GM12878 (cell line): ENCODE results near the gene PHPT1. TPM values are rescaled to one million over a fixed set of nuclear protein-coding genes. Genes with fewer than 3 reads are reported as not detected.

Experiments
- ATAC-seq: fragments of 200-7000 bp; cut with Tn5 transposase; 3 replicates; pipeline ENCODE4 v1.9.1; 2020; ENCODE audit warnings: mild to moderate bottlenecking, moderate library complexity
- BruUV-seq: library from RNA; stranded (reverse); fragments of 400-500 nt; replicated peaks from 2 replicates; lab custom pipeline; 2021; lab: Mats Ljungman, UMichigan
- CTCF ChIA-PET: fragments of 300-600 bp; sonication (Branson Sonifier 250); formaldehyde crosslinking; extraction: SDS; loops from one replicate; lab custom pipeline; 2021; ENCODE audit warnings: inconsistent platforms; lab: Yijun Ruan, JAX
- POLR2A ChIA-PET: fragments of 350-600 bp; formaldehyde crosslinking; extraction: SDS; loops from one replicate; lab custom pipeline; 2021; ENCODE audit warnings: inconsistent platforms; lab: Charles Lee
- RAD21 ChIA-PET: fragments of 300-600 bp; sonication (Branson Sonifier 250); formaldehyde crosslinking; loops from one replicate; lab custom pipeline; 2023; ENCODE audit warnings: antibody characterized with exemption; ENCODE audit not compliant: unreplicated experiment; lab: Charles Lee
- SMC1A ChIA-PET: fragments of 300-600 bp; sonication (Branson Sonifier 250); formaldehyde crosslinking; loops from one replicate; lab custom pipeline; 2023; ENCODE audit not compliant: unreplicated experiment, uncharacterized antibody; lab: Charles Lee
- DNase-seq: peaks from one replicate; pipeline ENCODE4 v3.0.0-alpha.2; 2011; ENCODE audit warnings: low read depth, low spot score
- FAIRE-seq: peaks from 3 replicates; lab custom pipeline; 2011; peaks lifted over from hg19 to GRCh38; lab: Jason Lieb, UNC
- H2AFZ ChIP-seq: 2 replicates; pipeline ENCODE4 v1.6.0; 2011; ENCODE audit warnings: low read depth, low read length, control low read depth; ENCODE audit not compliant: control insufficient read depth
- H3K27ac ChIP-seq: 2 replicates; pipeline ENCODE4 v1.5.1; 2011; ENCODE audit warnings: control low read depth; ENCODE audit not compliant: control insufficient read depth, insufficient read depth
- H3K27me3 ChIP-seq, 2 experiments: replicated peaks in 1 of 2; 2 replicates each; pipeline versions ENCODE4 v1.6.0 to v1.6.1; 2011; ENCODE audit warnings: low read length in 1 of 2; ENCODE audit not compliant: control insufficient read depth in 2 of 2, insufficient read depth in 2 of 2
- H3K36me3 ChIP-seq, 2 experiments: 2 replicates each; pipeline ENCODE4 v1.5.1; 2011; ENCODE audit warnings: low read length in 1 of 2; ENCODE audit not compliant: control insufficient read depth in 2 of 2, insufficient read depth in 2 of 2
- H3K4me1 ChIP-seq: 2 replicates; pipeline ENCODE4 v1.6.1; 2011; ENCODE audit warnings: mild to moderate bottlenecking, low read length, moderate library complexity, mixed read lengths; ENCODE audit not compliant: control insufficient read depth, insufficient read depth
- H3K4me2 ChIP-seq: 2 replicates; pipeline ENCODE4 v1.6.0; 2011; ENCODE audit warnings: control low read depth; ENCODE audit not compliant: control insufficient read depth, insufficient read depth
- H3K4me3 ChIP-seq: fragments of 200-600 bp; sonication (generic); 2 replicates; pipeline ENCODE4 v1.5.1; 2016
- H3K79me2 ChIP-seq: 2 replicates; pipeline ENCODE4 v1.6.0; 2011; ENCODE audit warnings: low read length; ENCODE audit not compliant: control insufficient read depth, insufficient read depth
- H3K9ac ChIP-seq: 2 replicates; pipeline ENCODE4 v1.8.0; 2011; ENCODE audit warnings: low read length, control low read depth, mixed read lengths; ENCODE audit not compliant: control insufficient read depth, insufficient read depth
- H3K9me3 ChIP-seq: replicated peaks from 3 replicates; pipeline ENCODE4 v1.5.1; 2011; ENCODE audit warnings: mild to moderate bottlenecking, low read length; ENCODE audit not compliant: control insufficient read depth, insufficient read depth
- H4K20me1 ChIP-seq: 2 replicates; pipeline ENCODE4 v1.6.0; 2011; ENCODE audit not compliant: control insufficient read depth, insufficient read depth
- CHD2 ChIP-seq: IDR thresholded peaks from 2 replicates; pipeline ENCODE4 v1.6.1; 2011; ENCODE audit warnings: low read depth, low read length, improper control_type of control experiment, borderline replicate concordance
- EGR1 ChIP-seq, 2 experiments: IDR thresholded peaks; 1 replicate in 1 of 2; 2 replicates in 1 of 2; pipeline ENCODE4 v1.6.1; 2011 to 2012; ENCODE audit warnings: low read depth in 2 of 2, low read length in 2 of 2, borderline replicate concordance in 1 of 2, mild to moderate bottlenecking in 1 of 2, moderate library complexity in 1 of 2
- EZH2 ChIP-seq: IDR thresholded peaks from 2 replicates; pipeline ENCODE4 v1.6.1; 2012; ENCODE audit warnings: low read depth, mild to moderate bottlenecking, control low read depth, inconsistent platforms, low read length, borderline replicate concordance; ENCODE audit not compliant: control insufficient read depth
- IKZF2 ChIP-seq, 2 experiments: fragments of 450-650 bp; IDR thresholded peaks; 2 replicates each; pipeline ENCODE4 v1.6.1; 2017; ENCODE audit warnings: mild to moderate bottlenecking in 2 of 2, moderate library complexity in 2 of 2
- IRF4 ChIP-seq: IDR thresholded peaks from 2 replicates; pipeline ENCODE4 v1.6.1; 2011; ENCODE audit warnings: low read depth, low read length
- MEF2B ChIP-seq: fragments of 450-650 bp; IDR thresholded peaks from 2 replicates; pipeline ENCODE4 v1.6.1; 2018; ENCODE audit warnings: mild to moderate bottlenecking, moderate library complexity; ENCODE audit not compliant: partially characterized antibody, poor library complexity, severe bottlenecking
- MXI1 ChIP-seq: fragments of 150-350 bp; IDR thresholded peaks from 2 replicates; pipeline ENCODE4 v1.6.1; 2011; ENCODE audit warnings: low read depth, mild to moderate bottlenecking, inconsistent platforms, low read length, improper control_type of control experiment
- NBN ChIP-seq: fragments of 450-650 bp; IDR thresholded peaks from 2 replicates; pipeline ENCODE4 v1.6.1; 2016
- RELA ChIP-seq: fragments of 450-650 bp; IDR thresholded peaks from 2 replicates; pipeline ENCODE4 v1.8.0; 2014; ENCODE audit warnings: borderline replicate concordance; ENCODE audit not compliant: partially characterized antibody
- RUNX3 ChIP-seq: IDR thresholded peaks from 2 replicates; pipeline ENCODE4 v1.6.1; 2012; ENCODE audit warnings: low read length, inconsistent platforms
- SMAD5 ChIP-seq: IDR thresholded peaks from 2 replicates; pipeline ENCODE4 v1.6.1; 2016; ENCODE audit warnings: antibody characterized with exemption, low read depth
- SMARCA5 ChIP-seq: fragments of 450-650 bp; IDR thresholded peaks from 2 replicates; pipeline ENCODE4 v1.6.1; 2017; ENCODE audit warnings: mild to moderate bottlenecking
- STAT1 ChIP-seq: fragments of 450-650 bp; conservative IDR thresholded peaks from 2 replicates; pipeline ENCODE4 v1.6.1; 2014; ENCODE audit warnings: antibody characterized with exemption, mild to moderate bottlenecking
- STAT3 ChIP-seq: IDR thresholded peaks from 2 replicates; pipeline ENCODE4 v1.6.1; 2011; ENCODE audit warnings: low read depth, low read length, improper control_type of control experiment
- TBL1XR1 ChIP-seq: IDR thresholded peaks from 2 replicates; pipeline ENCODE4 v1.6.1; 2012; ENCODE audit warnings: low read depth, low read length, improper control_type of control experiment
- TCF12 ChIP-seq: IDR thresholded peaks from 2 replicates; pipeline ENCODE4 v1.6.1; 2011; ENCODE audit warnings: low read depth, mild to moderate bottlenecking, low read length
- TCF3 ChIP-seq: IDR thresholded peaks from 2 replicates; pipeline ENCODE4 v1.6.1; 2012; ENCODE audit warnings: low read depth, mild to moderate bottlenecking, low read length, borderline replicate concordance; ENCODE audit not compliant: insufficient read depth
- ZBED1 ChIP-seq: IDR thresholded peaks from 2 replicates; pipeline ENCODE4 v1.6.1; 2016; ENCODE audit warnings: borderline replicate concordance
- WGBS: methylation state at CpG from one replicate; pipeline ENCODE4 v1.1.6; 2016; ENCODE audit warnings: low lambda C conversion rate; ENCODE audit not compliant: insufficient replicate concordance, insufficient coverage; ENCODE audit errors: missing lambda C conversion rate; 5-methylcytosine and 5-hydroxymethylcytosine counted together
- in situ Hi-C: fragments of 300-500 bp; cut with MboI; formaldehyde crosslinking; loops from 9 replicates; pipeline ENCODE4 v1.14.3; 2018; ENCODE audit warnings: mixed read lengths
- intact Hi-C: fragments of 100-400 bp; cut with micrococcal nuclease; formaldehyde crosslinking; loops from one replicate; pipeline ENCODE4 v1.14.2; 2022; ENCODE audit not compliant: unreplicated experiment
- polyA plus RNA-seq, 11 experiments: library from polyadenylated mRNA; depleted of rRNA in 4 of 11; unstranded in 6 of 11; stranded (reverse) in 5 of 11; fragments of >200 nt; fragmentation: Nextera tagmentation in 4 of 11; fragmentation: Illumina TruSeq in 1 of 11; extraction: Ambion mirVana in 4 of 11; extraction: Trizol in 1 of 11; gene quantifications; 1 replicate in 1 of 11; 2 replicates in 10 of 11; pipeline versions ENCODE4 v1.2.1 to v1.2.3, GENCODE V29; 2011 to 2016; ENCODE audit warnings: inconsistent platforms in 2 of 11, missing spikeins in 2 of 11, low read depth in 1 of 11
- total RNA-seq, 4 experiments: library from RNA; depleted of rRNA in 3 of 4; stranded (reverse); fragments of >200 nt in 3 of 4; fragmentation: Illumina TruSeq in 1 of 4; extraction: Trizol in 1 of 4; gene quantifications; 2 replicates each; pipeline versions ENCODE4 v1.2.1 to v1.2.3, GENCODE V29; 2013 to 2021

The PHPT1 gene
- total and polyA plus RNA-seq, 10 of the 15 experiments (the other 5 are each of a cell fraction or from before 2014, with no cell fraction given), result 56.2 to 323 (median 140) TPM

GRCh38 chr9:136876476-136876875 lies 27.3 kb downstream of the PHPT1 start:
- BruUV-seq, result no TSS peak
- CTCF ChIA-PET, result no interaction called here
- in situ Hi-C loops, result no loop called here

GRCh38 chr9:136880651-136881050 lies 31.4 kb downstream of the PHPT1 start:
- no TSS peak for BruUV-seq
- peaks cover 8% of the 10 kb centered on the region for H3K79me2 ChIP-seq
- H3K4me2 ChIP-seq, result no peak overlapping the region
- H3K4me3 ChIP-seq, result no peak overlapping the region
- no peak for DNase-seq
- no peak overlapping the region for H3K27ac ChIP-seq
- ChIA-PET SMC1A (no interaction called here), POLR2A (interaction anchor here (0.6 to 4.6 kb wide), 6 partner anchors 8 to 95 kb away, joined by 4 to 41 read pairs (median 6); no protein-coding TSS in a partner anchor), RAD21 (interaction anchor here (2.0 kb wide), 1 partner anchor 11 kb away, joined by 8 read pairs; no protein-coding TSS in a partner anchor), CTCF (interaction anchor here (0.6 to 3.1 kb wide), 7 partner anchors 12 to 155 kb away, joined by 3 to 16 read pairs (median 9); no protein-coding TSS in a partner anchor)
- H3K9me3 ChIP-seq, result no peaks in the 10 kb centered on the region
- H3K27me3 ChIP-seq, result no peaks in the 10 kb centered on the region
- no peak overlapping the region for H2AFZ ChIP-seq
- WGBS, result 65% methylated on average over 11 of the region's 11 CpGs
- no peaks in the 10 kb centered on the region for H4K20me1 ChIP-seq
- peak; percentile 4; the same call in 1 of the 3 replicates for ATAC-seq
- H3K36me3 ChIP-seq, result no peaks in the 10 kb centered on the region
- peaks cover 40% of the 10 kb centered on the region for H3K4me1 ChIP-seq
- TF ChIP-seq NBN, result no peak
- no peak for TF ChIP-seq SMARCA5
- 0 out of 2 replicates have a peak, but pooled peaks have one; percentile 39 for TF ChIP-seq TCF3
- TF ChIP-seq TCF12, result 0 out of 2 replicates have a peak, but pooled peaks have one; percentile 27
- TF ChIP-seq EZH2, result no peak
- no peak for FAIRE-seq
- intact Hi-C loops, result loop anchor here (5.0 to 10.0 kb wide), 2 partner anchors 33 to 76 kb away; partner anchors contain the start of genes PHPT1 and RABL6
- in situ Hi-C loops, result no loop called here
- H3K9ac ChIP-seq, result no peak overlapping the region

More at GRCh38 chr9:136876476-136876875, 27.3 kb downstream of the PHPT1 start:
- Histone ChIP-seq H3K9ac (no peak overlapping the region), H3K4me2 (no peak overlapping the region), H3K27me3 (no peaks in the 10 kb centered on the region), H4K20me1 (no peaks in the 10 kb centered on the region), H3K4me1 (peaks cover 12% of the 10 kb centered on the region), H3K4me3 (no peak overlapping the region), H3K36me3 (no peaks in the 10 kb centered on the region), H3K79me2 (no peaks in the 10 kb centered on the region), H3K9me3 (peaks cover 5% of the 10 kb centered on the region; the same call in 1 of the 3 replicates), H3K27ac (no peak overlapping the region), H2AFZ (no peak overlapping the region)
- POLR2A ChIA-PET, result no interaction called here
- no peak for TF ChIP-seq MXI1
- TF ChIP-seq IKZF2 (IDR thresholded peaks at IDR 0.05), result no peak
- no peak for TF ChIP-seq RUNX3
- no peak for TF ChIP-seq STAT1
- no peak for TF ChIP-seq IRF4
- no peak for TF ChIP-seq SMAD5
- no peak for TF ChIP-seq RELA
- no peak for TF ChIP-seq TBL1XR1
- no peak for TF ChIP-seq STAT3
- no peak for TF ChIP-seq EGR1 (IDR thresholded peaks at IDR 0.05; ENCODE audit: borderline replicate concordance in 1 of 2, low read depth in 2 of 2, low read length in 2 of 2)
- no peak for TF ChIP-seq ZBED1
- no peak for TF ChIP-seq MEF2B
- TF ChIP-seq CHD2, result no peak
- intact Hi-C loops, result no loop called here
- SMC1A ChIA-PET, result no interaction called here
- FAIRE-seq (no peak), ATAC-seq (no peak), DNase-seq (no peak)
- RAD21 ChIA-PET, result no interaction called here
- 60% methylated on average over 5 of the region's 5 CpGs for whole genome bisulfite sequencing
